B cell (primary cell): ENCODE results near the gene OR10H2. TPM values are rescaled to one million over a fixed set of nuclear protein-coding genes. Genes with fewer than 3 reads are reported as not detected.

Source experiments
- ATAC-seq: fragments of 200-7000 bp; cut with Tn5 transposase; one replicate; pipeline ENCODE4 v1.10.0; 2021; ENCODE audit warnings: low read depth, mild to moderate bottlenecking, moderate number of reproducible peaks, moderate library complexity
- CTCF ChIA-PET: fragments of 350-600 bp; sonication (Branson Sonifier 250); formaldehyde crosslinking; loops from one replicate; lab custom pipeline; 2021; ENCODE audit warnings: antibody characterized with exemption, inconsistent platforms; lab: Charles Lee
- POLR2A ChIA-PET: fragments of 350-600 bp; sonication (Branson Sonifier 250); formaldehyde crosslinking; loops from one replicate; lab custom pipeline; 2021; ENCODE audit warnings: antibody characterized with exemption; lab: Charles Lee
- DNase-seq: peaks from one replicate; pipeline ENCODE4 v3.0.0; 2013
- H2AFZ ChIP-seq: 2 replicates; pipeline ENCODE4 v1.6.1; 2012; ENCODE audit warnings: mild to moderate bottlenecking, low read depth, low read length; ENCODE audit not compliant: insufficient read depth, poor library complexity, severe bottlenecking
- H3K27ac ChIP-seq, 2 donors: 1 replicate in 1 of 2; 2 replicates in 1 of 2; pipeline ENCODE4 v1.5.1; 2012 to 2013; ENCODE audit warnings: low read length in 2 of 2, mild to moderate bottlenecking in 2 of 2, moderate library complexity in 1 of 2
- H3K27me3 ChIP-seq, 4 experiments: fragments of 200-600 bp in 1 of 4; sonication (generic) in 1 of 4; replicated peaks in 1 of 4; 1 replicate in 2 of 4; 2 replicates in 2 of 4; pipeline versions ENCODE4 v1.6.1 to v1.7.0; 2013 to 2016; ENCODE audit warnings: low read length in 3 of 4, mild to moderate bottlenecking in 2 of 4, mixed read lengths in 1 of 4, moderate library complexity in 1 of 4; ENCODE audit not compliant: insufficient read depth in 4 of 4, control insufficient read depth in 3 of 4; ENCODE audit errors: control extremely low read depth in 1 of 4
- H3K36me3 ChIP-seq, 2 experiments: replicated peaks in 1 of 2; 1 replicate in 1 of 2; 2 replicates in 1 of 2; pipeline versions ENCODE4 v1.6.1 to v1.7.1; 2013; ENCODE audit warnings: low read length in 1 of 2; ENCODE audit not compliant: insufficient read depth in 2 of 2, control insufficient read depth in 1 of 2; ENCODE audit errors: control extremely low read depth in 1 of 2, extremely low read depth in 1 of 2
- H3K4me1 ChIP-seq, 2 donors: fragments of 200-600 bp in 1 of 2; sonication (generic) in 1 of 2; 1 replicate in 1 of 2; 2 replicates in 1 of 2; pipeline versions ENCODE4 v1.5.1 to v1.6.1; 2013 to 2017; ENCODE audit warnings: low read length in 2 of 2; ENCODE audit not compliant: control insufficient read depth in 2 of 2, insufficient read depth in 2 of 2
- H3K4me2 ChIP-seq: replicated peaks from 2 replicates; pipeline ENCODE3; 2012; ENCODE audit warnings: mild to moderate bottlenecking, low read depth, low read length; ENCODE audit not compliant: poor library complexity, severe bottlenecking
- H3K4me3 ChIP-seq, 5 experiments: fragments of 200-600 bp in 1 of 5; sonication (generic) in 1 of 5; 1 replicate in 3 of 5; 2 replicates in 2 of 5; pipeline versions ENCODE4 v1.5.1 to v1.7.0; 2011 to 2016; ENCODE audit warnings: low read length in 4 of 5, mild to moderate bottlenecking in 4 of 5, low read depth in 2 of 5, control low read depth in 1 of 5, moderate library complexity in 1 of 5; ENCODE audit not compliant: insufficient read depth in 1 of 5; ENCODE audit errors: control extremely low read depth in 1 of 5, extremely low read depth in 1 of 5
- H3K79me2 ChIP-seq: fragments of 200-600 bp; sonication (generic); one replicate; pipeline ENCODE4 v1.6.0; 2016; ENCODE audit warnings: low read length; ENCODE audit not compliant: control insufficient read depth, insufficient read depth
- H3K9ac ChIP-seq: fragments of 200-600 bp; sonication (generic); 2 replicates; pipeline ENCODE4 v1.6.1; 2017; ENCODE audit warnings: mild to moderate bottlenecking, low read length, moderate library complexity
- H3K9me3 ChIP-seq, 3 donors: one replicate each; pipeline versions ENCODE4 v1.6.1 to v1.7.1; 2013; ENCODE audit warnings: low read length in 2 of 3; ENCODE audit not compliant: control insufficient read depth in 2 of 3, insufficient read depth in 1 of 3; ENCODE audit errors: control extremely low read depth in 1 of 3
- H4K20me1 ChIP-seq: 2 replicates; pipeline ENCODE4 v1.6.0; 2012; ENCODE audit warnings: mild to moderate bottlenecking, low read length; ENCODE audit not compliant: insufficient read depth, control insufficient read depth, poor library complexity, severe bottlenecking
- H3K27ac Mint-ChIP-seq: one replicate; pipeline ENCODE4 v1.8.0; 2021; ENCODE audit warnings: mixed read lengths
- H3K27me3 Mint-ChIP-seq: one replicate; pipeline ENCODE4 v1.8.0; 2021; ENCODE audit warnings: mixed read lengths
- H3K4me1 Mint-ChIP-seq: one replicate; pipeline ENCODE4 v1.8.0; 2021; ENCODE audit warnings: mixed read lengths
- H3K4me3 Mint-ChIP-seq: one replicate; pipeline ENCODE4 v1.8.0; 2021; ENCODE audit warnings: mixed read lengths
- H3K9me3 Mint-ChIP-seq: one replicate; pipeline ENCODE4 v1.8.0; 2022; ENCODE audit warnings: mixed read lengths; ENCODE audit not compliant: insufficient read depth
- EZH2 ChIP-seq: IDR thresholded peaks from 2 replicates; pipeline ENCODE4 v1.6.1; 2012; ENCODE audit warnings: borderline replicate concordance, low read depth, mild to moderate bottlenecking, moderate library complexity, low read length; ENCODE audit not compliant: insufficient read depth, poor library complexity, severe bottlenecking
- WGBS: methylation state at CpG from one replicate; pipeline ENCODE4 v1.1.5; 2013; ENCODE audit warnings: missing lambda C conversion rate; ENCODE audit not compliant: insufficient coverage; 5-methylcytosine and 5-hydroxymethylcytosine counted together
- intact Hi-C: fragments of 100-400 bp; cut with micrococcal nuclease; formaldehyde crosslinking; loops from one replicate; pipeline ENCODE4 v1.10.0; 2022
- polyA plus RNA-seq: library from polyadenylated mRNA; depleted of rRNA; stranded (reverse); fragments of >200 nt; gene quantifications from 2 replicates; pipeline ENCODE4 v1.2.3, GENCODE V29; 2012
- total RNA-seq, 2 donors: library from RNA; stranded (reverse); fragments of 120-200 nt in 1 of 2; gene quantifications; 1 replicate in 1 of 2; 2 replicates in 1 of 2; pipeline versions ENCODE4 v1.2.3 to v1.2.4, GENCODE V29; 2013 to 2022
- TF ChIP-seq, protein P1 (sequence below): fragments of 200-600 bp; IDR thresholded peaks from one replicate; pipeline ENCODE4 v1.8.0; 2022; ENCODE audit warnings: antibody characterized with exemption, mild to moderate bottlenecking

OR10H2 gene
- total and polyA plus RNA-seq, 2 donors (not counting 1 experiment from before 2014, with no cell fraction given), result not detected

DNA sequence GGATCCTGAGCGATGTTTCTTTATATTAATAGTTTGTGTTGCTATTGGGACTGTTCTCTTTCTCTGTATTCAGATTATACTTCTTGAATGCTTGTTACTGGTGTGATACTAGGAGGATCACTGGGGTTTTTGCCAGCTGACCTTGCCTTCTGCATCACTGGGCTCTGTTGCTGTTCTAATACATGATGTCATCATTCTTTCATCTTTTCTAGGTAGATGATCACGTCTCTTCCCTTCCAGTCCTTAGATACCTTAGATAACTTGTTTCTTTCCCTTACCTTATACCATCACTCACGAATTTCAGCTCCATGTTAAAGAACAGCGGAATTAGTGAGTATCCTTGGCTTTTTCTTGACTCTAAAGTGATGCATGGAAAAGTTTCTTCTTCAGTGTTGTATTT is 9.9 kb downstream of the OR10H2 start, which contains the start of gene OR10H3:
OR10H3 (plus strand) TSS at position 264 of the 400 bp plus-strand sequence. CDS start 3,408 bp downstream, outside the sequence.
- TF ChIP-seq, protein P1, sequence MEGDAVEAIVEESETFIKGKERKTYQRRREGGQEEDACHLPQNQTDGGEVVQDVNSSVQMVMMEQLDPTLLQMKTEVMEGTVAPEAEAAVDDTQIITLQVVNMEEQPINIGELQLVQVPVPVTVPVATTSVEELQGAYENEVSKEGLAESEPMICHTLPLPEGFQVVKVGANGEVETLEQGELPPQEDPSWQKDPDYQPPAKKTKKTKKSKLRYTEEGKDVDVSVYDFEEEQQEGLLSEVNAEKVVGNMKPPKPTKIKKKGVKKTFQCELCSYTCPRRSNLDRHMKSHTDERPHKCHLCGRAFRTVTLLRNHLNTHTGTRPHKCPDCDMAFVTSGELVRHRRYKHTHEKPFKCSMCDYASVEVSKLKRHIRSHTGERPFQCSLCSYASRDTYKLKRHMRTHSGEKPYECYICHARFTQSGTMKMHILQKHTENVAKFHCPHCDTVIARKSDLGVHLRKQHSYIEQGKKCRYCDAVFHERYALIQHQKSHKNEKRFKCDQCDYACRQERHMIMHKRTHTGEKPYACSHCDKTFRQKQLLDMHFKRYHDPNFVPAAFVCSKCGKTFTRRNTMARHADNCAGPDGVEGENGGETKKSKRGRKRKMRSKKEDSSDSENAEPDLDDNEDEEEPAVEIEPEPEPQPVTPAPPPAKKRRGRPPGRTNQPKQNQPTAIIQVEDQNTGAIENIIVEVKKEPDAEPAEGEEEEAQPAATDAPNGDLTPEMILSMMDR, result no peak
- TF ChIP-seq EZH2, result no peak
- H4K20me1 ChIP-seq, result no peaks in the 10 kb centered on the region
- WGBS, result 60% methylated on average over 1 of the region's 4 CpGs
- H3K27ac Mint-ChIP-seq, result no peak within 1 kb of the TSS
- H3K4me3 ChIP-seq, result no peak within 1 kb of the TSS
- H3K4me1 ChIP-seq, result no peaks in the 10 kb centered on the region
- POLR2A ChIA-PET, result no interaction called here
- intact Hi-C loops, result no loop called here
- H3K27me3 Mint-ChIP-seq, result peaks cover 41% of the 10 kb centered on the region
- no peak within 1 kb of the TSS for H3K9ac ChIP-seq
- H3K4me1 Mint-ChIP-seq, result no peaks in the 10 kb centered on the region
- ATAC-seq (no peak), DNase-seq (no peak)
- peaks cover 0 to 11% (median 2%) of the 10 kb centered on the region in 4 experiments for H3K27me3 ChIP-seq
- H3K36me3 ChIP-seq, result no peaks in the 10 kb centered on the region
- H3K9me3 ChIP-seq, result peaks cover 3 to 18% (median 9%) of the 10 kb centered on the region in 3 donors
- H3K4me2 ChIP-seq, result no peak within 1 kb of the TSS
- H3K4me3 Mint-ChIP-seq, result no peak within 1 kb of the TSS
- peaks cover 9% of the 10 kb centered on the region for H3K9me3 Mint-ChIP-seq
- H3K27ac ChIP-seq, result no peak within 1 kb of the TSS
- H3K79me2 ChIP-seq, result no peaks in the 10 kb centered on the region
- CTCF ChIA-PET, result no interaction called here
- H2AFZ ChIP-seq, result no peak within 1 kb of the TSS

DNA sequence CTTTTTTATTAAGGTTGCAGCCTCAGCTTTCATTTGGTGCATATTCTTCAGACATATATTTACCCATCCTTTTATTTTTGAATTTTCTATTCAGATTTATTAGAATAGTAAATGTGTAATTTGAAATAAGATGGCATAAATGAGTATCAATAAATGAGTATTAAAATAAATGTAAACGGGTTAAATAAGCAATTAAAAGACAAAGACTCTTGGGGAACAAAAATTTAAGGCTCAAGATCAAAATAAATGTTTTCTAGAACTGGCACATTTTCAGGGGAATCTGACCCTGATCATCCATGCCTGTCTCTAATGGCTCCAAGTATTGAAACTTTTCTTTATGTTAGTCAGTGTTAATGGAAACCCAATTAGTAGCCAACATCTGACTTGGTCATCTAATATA is 13.0 kb downstream of the OR10H2 start:
- ATAC-seq (no peak), DNase-seq (no peak)
- no peak overlapping the region for H3K27ac ChIP-seq
- WGBS, result no CpG with 5 or more reads among the region's 1 CpG
- TF ChIP-seq EZH2, result no peak
- TF ChIP-seq, protein P1, result no peak
- no peaks in the 10 kb centered on the region for H3K36me3 ChIP-seq
- Mint-ChIP-seq H3K4me3 (no peak overlapping the region), H3K9me3 (peaks cover 9% of the 10 kb centered on the region), H3K27me3 (peaks cover 40% of the 10 kb centered on the region), H3K27ac (no peak overlapping the region), H3K4me1 (no peaks in the 10 kb centered on the region)
- peaks cover 3 to 18% (median 11%) of the 10 kb centered on the region in 3 donors for H3K9me3 ChIP-seq
- no peaks in the 10 kb centered on the region for H3K4me1 ChIP-seq
- no peak overlapping the region for H3K4me3 ChIP-seq
- H3K79me2 ChIP-seq, result no peaks in the 10 kb centered on the region
- no peaks in the 10 kb centered on the region for H4K20me1 ChIP-seq
- ChIA-PET CTCF (no interaction called here), POLR2A (no interaction called here)
- H3K27me3 ChIP-seq, result peaks cover 0 to 10% (median 1%) of the 10 kb centered on the region in 4 experiments
- intact Hi-C loops, result no loop called here
- H3K4me2 ChIP-seq, result no peak overlapping the region
- no peak overlapping the region for H2AFZ ChIP-seq
- H3K9ac ChIP-seq, result no peak overlapping the region
